T47D (cell line): Measurements from ENCODE around the gene BBS1.
A peak's percentile ranks its signal among the peaks of the same experiment; 100 is the strongest.
"Not testable (repeated sequence)": the region's sequence is repeated elsewhere in the genome, so short reads cannot be mapped to it uniquely, and the experiment has no call there.

Experiments used
- DNase-seq, 2 experiments: peaks; one replicate each; pipeline versions ENCODE4 v3.0.0 to v3.0.0-alpha.2; 2011 to 2012; ENCODE audit warnings: low read depth in 1 of 2, low spot score in 1 of 2
- JUND ChIP-seq: IDR thresholded peaks from 2 replicates; pipeline ENCODE4 v1.6.1; 2012; ENCODE audit warnings: low read depth
- in situ Hi-C: cut with HindIII; loops from 2 replicates; pipeline ENCODE4 v1.10.0; 2016; ENCODE audit warnings: low sequenced_read_pairs, low pct_unique_long_range_greater_than_20kb

BBS1 gene

GRCh38 chr11:66541892-66542291, 31.5 kb downstream of the BBS1 start:
- in situ Hi-C loops = no loop called here
- DNase-seq = no peak
- TF ChIP-seq JUND = no peak

- in situ Hi-C loops = no loop called here
- no peak for DNase-seq
- no peak for TF ChIP-seq JUND
Observed at GRCh38 chr11:66542362-66542761, 31.9 kb downstream of the BBS1 start.

- in situ Hi-C loops = no loop called here
- DNase-seq = no peak
- no peak for TF ChIP-seq JUND
Observed at GRCh38 chr11:66543263-66544107, 33.0 kb downstream of the BBS1 start.

- in situ Hi-C loops, DNase-seq: not testable (repeated sequence)
Observed at GRCh38 chr11:66544952-66545351, 34.5 kb downstream of the BBS1 start.

GRCh38 chr11:66545701-66546367, 35.4 kb downstream of the BBS1 start, which contains the start of gene ZDHHC24:
ZDHHC24 (minus strand) TSS chr11:66546048; CDS start chr11:66546003, 45 bp downstream.
- TF ChIP-seq JUND = no peak
- DNase-seq = peak; percentile 99 to 100
- in situ Hi-C loops = no loop called here

GRCh38 chr11:66546368-66546965, 36.0 kb downstream of the BBS1 start, which contains the start of gene ACTN3:
ACTN3 (plus strand) TSS chr11:66546903; CDS start chr11:66546938, 35 bp downstream.
- DNase-seq = no peak
- no peak for TF ChIP-seq JUND
- in situ Hi-C loops = no loop called here

- no peak for DNase-seq
- in situ Hi-C loops = no loop called here
- no peak for TF ChIP-seq JUND
Observed at GRCh38 chr11:66546966-66547661, 36.7 kb downstream of the BBS1 start.

GRCh38 chr11:66547662-66548009, 37.2 kb downstream of the BBS1 start:
- no peak for DNase-seq
- TF ChIP-seq JUND = no peak
- in situ Hi-C loops = no loop called here

- in situ Hi-C loops = no loop called here
- no peak for TF ChIP-seq JUND
- no peak for DNase-seq
Observed at GRCh38 chr11:66548041-66548440, 37.6 kb downstream of the BBS1 start.

- no peak for TF ChIP-seq JUND
- DNase-seq = no peak
- in situ Hi-C loops = no loop called here
Observed at GRCh38 chr11:66548774-66549630, 38.6 kb downstream of the BBS1 start.

- in situ Hi-C loops = no loop called here
- TF ChIP-seq JUND = no peak
- no peak for DNase-seq
Observed at GRCh38 chr11:66549696-66550095, 39.3 kb downstream of the BBS1 start.

- in situ Hi-C loops = no loop called here
- no peak for DNase-seq
- TF ChIP-seq JUND = no peak
Observed at GRCh38 chr11:66550887-66551286, 40.5 kb downstream of the BBS1 start.
